HuH-7 (cell line): ENCODE data around the gene LTO1.
A peak's percentile ranks its signal among the peaks of the same experiment; 100 is the strongest.

ENCODE experiments used
- DNase-seq: peaks from one replicate; pipeline ENCODE4 v3.0.0; 2011; ENCODE audit warnings: low spot score

The LTO1 gene

GRCh38 chr11:69677749-69678148 lies 2.6 kb upstream of the LTO1 start:
- no peak for DNase-seq

- no peak for DNase-seq
These were observed 777 bp downstream of the LTO1 start for GRCh38 chr11:69674267-69674885.

GRCh38 chr11:69671734-69672465 lies 3.3 kb downstream of the LTO1 start:
- no peak for DNase-seq

GRCh38 chr11:69670158-69670845 lies 4.9 kb downstream of the LTO1 start:
- DNase-seq = peak; percentile 100

- no peak for DNase-seq
These were observed 5.7 kb downstream of the LTO1 start for GRCh38 chr11:69669486-69669885.

- peak; percentile 74 for DNase-seq
These were observed 7.2 kb downstream of the LTO1 start for GRCh38 chr11:69667619-69668604.

- no peak for DNase-seq
These were observed 8.2 kb downstream of the LTO1 start for GRCh38 chr11:69666752-69667536.

GRCh38 chr11:69666261-69666660 lies 8.9 kb downstream of the LTO1 start:
- DNase-seq = no peak

- no peak for DNase-seq
These were observed 9.5 kb downstream of the LTO1 start for GRCh38 chr11:69665669-69666068.

- no peak for DNase-seq
These were observed 10.3 kb downstream of the LTO1 start for GRCh38 chr11:69664901-69665300.

- DNase-seq = no peak
These were observed 10.9 kb downstream of the LTO1 start for GRCh38 chr11:69664103-69664775.

- DNase-seq = no peak
These were observed 11.8 kb downstream of the LTO1 start for GRCh38 chr11:69663326-69663725.

- DNase-seq = no peak
These were observed 12.3 kb downstream of the LTO1 start for GRCh38 chr11:69662806-69663205.

GRCh38 chr11:69662021-69662698 lies 13.0 kb downstream of the LTO1 start:
- peak; percentile 91 for DNase-seq

GRCh38 chr11:69661413-69661715 lies 13.8 kb downstream of the LTO1 start:
- no peak for DNase-seq

- DNase-seq = no peak
These were observed 15.1 kb downstream of the LTO1 start for GRCh38 chr11:69660001-69660500.

- DNase-seq = no peak
These were observed 15.6 kb downstream of the LTO1 start for GRCh38 chr11:69659591-69659990.

GRCh38 chr11:69658626-69659450 lies 16.3 kb downstream of the LTO1 start:
- DNase-seq = no peak
